ENCODE results near the gene PHC3.
"Not testable (repeated sequence)": the region's sequence is repeated elsewhere in the genome, so short reads cannot be mapped to it uniquely, and the experiment has no call there.

Gene PHC3, protein sequence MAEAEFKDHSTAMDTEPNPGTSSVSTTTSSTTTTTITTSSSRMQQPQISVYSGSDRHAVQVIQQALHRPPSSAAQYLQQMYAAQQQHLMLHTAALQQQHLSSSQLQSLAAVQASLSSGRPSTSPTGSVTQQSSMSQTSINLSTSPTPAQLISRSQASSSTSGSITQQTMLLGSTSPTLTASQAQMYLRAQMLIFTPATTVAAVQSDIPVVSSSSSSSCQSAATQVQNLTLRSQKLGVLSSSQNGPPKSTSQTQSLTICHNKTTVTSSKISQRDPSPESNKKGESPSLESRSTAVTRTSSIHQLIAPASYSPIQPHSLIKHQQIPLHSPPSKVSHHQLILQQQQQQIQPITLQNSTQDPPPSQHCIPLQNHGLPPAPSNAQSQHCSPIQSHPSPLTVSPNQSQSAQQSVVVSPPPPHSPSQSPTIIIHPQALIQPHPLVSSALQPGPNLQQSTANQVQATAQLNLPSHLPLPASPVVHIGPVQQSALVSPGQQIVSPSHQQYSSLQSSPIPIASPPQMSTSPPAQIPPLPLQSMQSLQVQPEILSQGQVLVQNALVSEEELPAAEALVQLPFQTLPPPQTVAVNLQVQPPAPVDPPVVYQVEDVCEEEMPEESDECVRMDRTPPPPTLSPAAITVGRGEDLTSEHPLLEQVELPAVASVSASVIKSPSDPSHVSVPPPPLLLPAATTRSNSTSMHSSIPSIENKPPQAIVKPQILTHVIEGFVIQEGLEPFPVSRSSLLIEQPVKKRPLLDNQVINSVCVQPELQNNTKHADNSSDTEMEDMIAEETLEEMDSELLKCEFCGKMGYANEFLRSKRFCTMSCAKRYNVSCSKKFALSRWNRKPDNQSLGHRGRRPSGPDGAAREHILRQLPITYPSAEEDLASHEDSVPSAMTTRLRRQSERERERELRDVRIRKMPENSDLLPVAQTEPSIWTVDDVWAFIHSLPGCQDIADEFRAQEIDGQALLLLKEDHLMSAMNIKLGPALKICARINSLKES

DNA sequence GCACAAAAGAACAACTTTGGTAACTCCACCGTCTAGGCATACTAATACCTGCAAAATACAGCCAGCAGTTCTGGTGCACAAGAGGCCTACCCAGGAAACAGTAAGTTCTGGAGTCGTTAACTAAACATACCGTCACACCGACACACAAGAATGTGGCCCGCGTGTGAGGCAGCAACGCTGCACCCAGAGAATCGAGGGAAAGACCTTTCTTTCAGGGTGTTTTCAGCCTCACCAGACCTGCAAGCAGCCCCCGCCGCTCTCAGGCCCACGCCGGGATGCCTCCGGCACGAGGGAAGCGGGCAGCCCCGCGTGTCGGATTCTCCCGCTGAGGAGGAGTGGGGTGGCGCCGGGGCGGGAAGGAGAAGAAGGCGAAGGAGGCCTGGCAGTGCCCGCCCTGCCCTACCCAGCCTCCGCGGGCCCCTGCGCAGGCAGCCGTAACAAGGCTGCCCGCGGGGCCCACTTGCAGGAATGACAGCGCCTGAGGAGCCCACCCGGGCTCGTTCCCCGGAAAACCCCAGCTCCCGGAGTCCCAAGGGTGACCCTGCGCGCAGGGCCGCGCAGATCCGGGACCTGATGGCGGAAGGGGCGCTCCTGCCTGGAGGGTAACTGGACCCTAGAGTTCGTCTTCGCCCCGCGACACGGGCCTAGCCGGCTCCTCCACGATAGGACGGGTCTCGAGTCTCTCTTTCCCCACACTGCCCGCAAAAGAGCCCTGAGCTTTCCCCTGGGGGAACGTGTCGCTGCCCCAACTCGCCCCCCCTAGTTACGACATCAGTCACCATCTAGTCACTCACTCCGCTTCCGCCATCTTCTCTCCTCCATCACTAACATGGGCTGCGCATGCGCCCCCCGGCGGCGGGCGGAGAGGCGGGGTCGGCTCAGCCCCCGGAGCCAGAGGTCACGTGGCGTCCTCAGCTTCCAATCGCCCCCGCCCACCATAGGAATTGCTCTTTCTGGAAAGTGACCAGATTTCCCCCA lies at the start of gene PHC3:
Gene PHC3, minus strand, starts transcription at position 826 of the 978 bp plus-strand sequence. Its CDS starts 18 bp downstream, at position 808.
- peak; percentile 94 for DNase-seq (ENCODE audit: low spot score)

GRCh38 chr3:170228093-170228766 lies 46.7 kb upstream of the PHC3 start:
- DNase-seq (ENCODE audit: low spot score) = no peak

DNA sequence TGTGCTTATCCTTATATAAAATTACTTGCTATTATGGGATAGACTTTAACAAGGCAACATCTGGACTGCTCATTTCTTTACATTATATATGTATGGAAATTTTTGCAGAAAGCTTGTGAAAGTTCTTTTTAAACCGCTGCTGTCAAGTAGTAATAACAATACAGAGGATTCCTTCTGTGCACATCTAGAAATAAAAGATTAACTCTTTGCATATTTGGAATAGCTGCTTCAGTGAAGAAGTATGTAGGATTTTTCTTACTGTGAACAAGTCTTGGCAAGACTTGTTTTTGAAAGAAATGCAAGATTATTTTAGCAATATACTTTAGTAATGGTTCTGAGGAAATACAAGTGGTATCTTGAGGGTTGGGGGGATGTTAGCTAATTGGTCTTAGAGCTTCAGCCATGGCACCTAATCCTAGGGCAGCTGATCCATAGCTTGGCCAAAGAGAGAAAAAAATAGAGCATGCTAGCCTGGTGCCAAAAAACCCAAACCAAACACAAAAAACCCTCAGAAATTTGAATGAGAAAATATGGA lies 45.0 kb upstream of the PHC3 start:
- DNase-seq (ENCODE audit: low spot score) = no peak

GRCh38 chr3:170225166-170225565 lies 43.6 kb upstream of the PHC3 start:
- no peak for DNase-seq (ENCODE audit: low spot score)

- peak; percentile 42 for DNase-seq (ENCODE audit: low spot score)
Observed at GRCh38 chr3:170222647-170223541, 41.4 kb upstream of the PHC3 start.

GRCh38 chr3:170221924-170222646 lies 40.6 kb upstream of the PHC3 start, which contains the start of gene PRKCI:
PRKCI (plus strand) TSS chr3:170222424; CDS start chr3:170222670, 246 bp downstream.
- peak; percentile 96 for DNase-seq (ENCODE audit: low spot score)

DNA sequence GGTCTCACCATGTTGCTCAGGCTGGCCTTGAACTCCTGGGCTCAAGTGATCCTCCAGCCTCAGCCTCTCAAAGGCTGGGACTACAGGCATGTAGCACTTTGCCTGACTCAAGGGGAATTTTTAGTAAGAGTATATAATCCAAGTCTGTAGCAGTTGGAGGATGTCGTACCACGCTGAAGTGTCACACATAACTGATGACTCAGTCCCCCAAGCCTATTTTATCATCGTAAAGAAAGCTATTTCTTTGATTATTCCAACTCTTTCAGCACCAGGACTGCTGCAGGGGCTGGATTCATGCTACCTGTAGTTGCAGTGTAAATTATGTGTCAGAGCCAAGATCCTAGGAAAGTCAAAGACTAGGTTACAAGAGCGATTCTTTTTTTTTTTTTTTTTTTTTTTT lies 39.3 kb upstream of the PHC3 start:
- DNase-seq (ENCODE audit: low spot score) = no peak

- DNase-seq (ENCODE audit: low spot score) = no peak
Observed at GRCh38 chr3:170219850-170220249, 38.3 kb upstream of the PHC3 start.

DNA sequence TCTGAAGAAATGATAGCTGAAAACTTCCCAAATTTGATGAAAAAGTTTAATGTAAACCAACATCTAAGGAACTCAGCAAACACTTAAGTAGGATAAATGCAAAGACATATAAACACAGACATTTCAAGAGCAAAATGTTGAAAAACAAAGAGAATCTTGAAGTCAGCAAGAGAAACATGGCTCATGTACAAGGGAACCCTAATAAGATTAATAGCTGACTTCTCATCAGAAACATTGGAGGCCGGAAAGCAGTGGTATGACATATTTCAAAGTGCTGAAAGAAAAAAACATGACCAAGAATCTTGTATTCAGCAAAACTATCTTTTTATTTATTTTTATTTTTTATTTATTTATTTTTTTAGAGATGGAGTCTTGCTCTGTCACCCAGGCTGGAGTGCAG lies 30.1 kb upstream of the PHC3 start:
- DNase-seq (ENCODE audit: low spot score) = no peak

- DNase-seq (ENCODE audit: low spot score) = no peak
Observed at GRCh38 chr3:170207717-170208116, 26.2 kb upstream of the PHC3 start.

- not testable (repeated sequence) for DNase-seq (ENCODE audit: low spot score)
Observed at GRCh38 chr3:170206164-170206762, 24.7 kb upstream of the PHC3 start.

- no peak for DNase-seq (ENCODE audit: low spot score)
Observed at GRCh38 chr3:170205302-170205701, 23.8 kb upstream of the PHC3 start.

GRCh38 chr3:170204509-170204908 lies 23.0 kb upstream of the PHC3 start:
- no peak for DNase-seq (ENCODE audit: low spot score)

- DNase-seq (ENCODE audit: low spot score) = no peak
Observed at GRCh38 chr3:170204023-170204472, 22.5 kb upstream of the PHC3 start.

- no peak for DNase-seq (ENCODE audit: low spot score)
Observed at GRCh38 chr3:170203457-170203856, 21.9 kb upstream of the PHC3 start.

DNA sequence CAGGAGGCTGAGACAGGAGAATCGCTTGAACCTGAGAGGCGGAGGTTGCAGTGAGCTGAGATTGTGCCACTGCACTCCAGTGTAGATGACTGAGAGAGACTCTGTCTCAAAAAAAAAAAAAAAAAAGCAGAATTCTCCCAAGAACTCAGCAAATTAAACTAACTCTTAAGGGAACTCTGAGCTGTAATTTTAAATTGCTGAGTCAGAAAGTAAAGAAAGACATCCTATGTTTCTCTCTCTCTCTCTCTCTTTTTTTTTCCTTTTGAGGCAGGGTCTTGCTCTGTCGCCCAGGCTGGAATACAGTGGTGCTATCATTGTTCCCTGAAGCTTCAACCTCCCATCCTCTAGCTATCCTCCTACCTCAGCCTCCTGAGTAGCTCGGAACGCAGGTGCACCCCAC lies 20.0 kb upstream of the PHC3 start:
- DNase-seq (ENCODE audit: low spot score) = no peak

GRCh38 chr3:170200987-170201386 lies 19.5 kb upstream of the PHC3 start:
- DNase-seq (ENCODE audit: low spot score) = no peak

- DNase-seq (ENCODE audit: low spot score) = no peak
Observed at GRCh38 chr3:170196833-170197232, 15.3 kb upstream of the PHC3 start.

Data from pons (tissue), 1 donor.